ENCODE results near the gene SDF4. TPM values are rescaled to one million over a fixed set of nuclear protein-coding genes. Genes with fewer than 3 reads are reported as not detected.

Gene SDF4
- total RNA-seq, 1 donor from 2014 or later: 175 TPM

DNA sequence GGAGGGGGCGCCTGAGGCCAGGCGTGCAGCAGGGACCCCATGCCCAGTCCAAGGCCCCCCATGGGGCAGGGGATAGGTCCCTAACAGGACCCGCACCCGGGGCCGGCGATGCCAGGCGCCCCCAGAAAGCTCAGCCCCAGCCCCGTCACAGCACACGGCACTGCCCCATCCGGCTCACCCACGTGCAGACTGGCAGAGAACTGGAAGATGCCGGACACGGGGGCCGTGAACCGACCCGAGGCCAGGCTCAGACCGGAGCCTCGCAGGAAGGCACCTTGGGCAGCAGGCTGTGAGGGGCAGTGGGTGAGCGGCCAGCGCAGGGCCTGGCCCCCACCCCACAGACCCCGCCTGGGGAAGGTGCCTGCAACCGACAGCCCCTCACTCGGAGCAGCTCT lies 11.5 kb upstream of the SDF4 start:
- H3K9me3 ChIP-seq (ENCODE audit: insufficient read depth, low read depth, low read length): no peaks in the 10 kb centered on the region
- peaks cover 6% of the 10 kb centered on the region for H4K20me1 ChIP-seq (ENCODE audit: insufficient read depth, low read length)
- Mint-ChIP-seq H3K36me3 (ENCODE audit: low read depth, unreplicated experiment) (no peaks in the 10 kb centered on the region), H3K27ac (ENCODE audit: unreplicated experiment) (no peak overlapping the region), H3K4me3 (ENCODE audit: unreplicated experiment) (no peak overlapping the region), H3K9me3 (ENCODE audit: unreplicated experiment) (no peaks in the 10 kb centered on the region), H3K27me3 (ENCODE audit: low read depth, unreplicated experiment) (no peaks in the 10 kb centered on the region), H3K4me1 (ENCODE audit: low read depth, unreplicated experiment) (no peaks in the 10 kb centered on the region)
- no peak overlapping the region for H2AFZ ChIP-seq (ENCODE audit: low read depth, low read length)
- H3K79me2 ChIP-seq (ENCODE audit: insufficient read depth, low read length): no peaks in the 10 kb centered on the region
- H3K9ac ChIP-seq (ENCODE audit: low read length): no peak overlapping the region
- no peak overlapping the region for H3K27ac ChIP-seq (ENCODE audit: low read depth, low read length)
- H3K27me3 ChIP-seq (ENCODE audit: insufficient read depth, low read length): peaks cover 3% of the 10 kb centered on the region
- FAIRE-seq (no peak), DNase-seq (ENCODE audit: low read depth) (no peak)
- H3K36me3 ChIP-seq (ENCODE audit: insufficient read depth, low read length): no peaks in the 10 kb centered on the region
- no peak overlapping the region for H3K4me3 ChIP-seq (ENCODE audit: insufficient read depth, low read depth, low read length)
- no peak overlapping the region for H3K4me2 ChIP-seq (ENCODE audit: low read length)
- H3K4me1 ChIP-seq (ENCODE audit: insufficient read depth, low read length): no peaks in the 10 kb centered on the region
- no peak for TF ChIP-seq EZH2 (IDR thresholded peaks at IDR 0.05; ENCODE audit: insufficient read depth, low read length)
- TF ChIP-seq, protein P1, sequence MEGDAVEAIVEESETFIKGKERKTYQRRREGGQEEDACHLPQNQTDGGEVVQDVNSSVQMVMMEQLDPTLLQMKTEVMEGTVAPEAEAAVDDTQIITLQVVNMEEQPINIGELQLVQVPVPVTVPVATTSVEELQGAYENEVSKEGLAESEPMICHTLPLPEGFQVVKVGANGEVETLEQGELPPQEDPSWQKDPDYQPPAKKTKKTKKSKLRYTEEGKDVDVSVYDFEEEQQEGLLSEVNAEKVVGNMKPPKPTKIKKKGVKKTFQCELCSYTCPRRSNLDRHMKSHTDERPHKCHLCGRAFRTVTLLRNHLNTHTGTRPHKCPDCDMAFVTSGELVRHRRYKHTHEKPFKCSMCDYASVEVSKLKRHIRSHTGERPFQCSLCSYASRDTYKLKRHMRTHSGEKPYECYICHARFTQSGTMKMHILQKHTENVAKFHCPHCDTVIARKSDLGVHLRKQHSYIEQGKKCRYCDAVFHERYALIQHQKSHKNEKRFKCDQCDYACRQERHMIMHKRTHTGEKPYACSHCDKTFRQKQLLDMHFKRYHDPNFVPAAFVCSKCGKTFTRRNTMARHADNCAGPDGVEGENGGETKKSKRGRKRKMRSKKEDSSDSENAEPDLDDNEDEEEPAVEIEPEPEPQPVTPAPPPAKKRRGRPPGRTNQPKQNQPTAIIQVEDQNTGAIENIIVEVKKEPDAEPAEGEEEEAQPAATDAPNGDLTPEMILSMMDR (IDR thresholded peaks at IDR 0.05; ENCODE audit: insufficient read depth, low read depth, low read length): no peak

DNA sequence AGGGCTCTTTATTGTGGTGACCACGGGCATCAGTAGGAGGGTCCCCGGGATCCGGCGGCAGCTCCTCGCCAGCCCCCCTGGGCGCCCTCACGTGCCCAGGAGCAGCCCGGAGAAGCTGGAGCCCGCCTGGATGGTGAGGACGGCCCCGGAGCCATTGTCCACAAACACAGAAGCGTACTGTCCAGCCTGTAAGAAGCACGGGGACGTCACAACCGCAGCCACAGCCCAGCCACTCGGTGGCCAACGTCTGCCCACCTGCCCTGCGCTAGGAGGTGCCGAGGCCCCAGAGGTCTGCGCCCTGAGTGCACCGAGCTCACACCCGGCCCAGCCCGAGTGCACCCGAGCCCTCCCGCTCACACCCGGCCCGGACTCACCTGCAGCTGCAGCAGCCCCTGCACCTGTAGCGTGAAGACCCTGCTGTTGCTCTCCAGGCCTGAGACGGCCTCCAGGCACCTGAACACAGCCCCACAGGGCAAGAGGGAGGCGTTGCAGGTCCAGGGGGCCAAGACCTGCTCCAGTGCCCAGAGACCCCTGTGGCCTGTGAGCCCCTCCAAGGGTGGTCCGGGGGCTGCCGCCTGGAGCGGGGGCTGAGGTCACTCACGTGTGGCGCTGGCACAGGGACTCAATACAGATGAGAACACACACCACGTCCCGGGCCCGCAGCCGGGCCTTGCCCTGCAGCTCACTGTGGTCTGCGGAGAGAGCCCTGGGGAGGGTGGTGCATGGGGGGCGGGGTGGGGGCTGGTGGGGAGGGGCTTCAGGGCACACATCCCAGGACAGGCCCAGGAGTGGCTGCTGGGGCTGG lies 10.9 kb upstream of the SDF4 start:
- Histone ChIP-seq H3K4me1 (ENCODE audit: insufficient read depth, low read length) (no peaks in the 10 kb centered on the region), H3K27ac (ENCODE audit: low read depth, low read length) (no peak overlapping the region), H3K4me3 (ENCODE audit: insufficient read depth, low read depth, low read length) (no peak overlapping the region), H3K4me2 (ENCODE audit: low read length) (no peak overlapping the region), H3K79me2 (ENCODE audit: insufficient read depth, low read length) (no peaks in the 10 kb centered on the region), H3K9ac (ENCODE audit: low read length) (no peak overlapping the region), H3K36me3 (ENCODE audit: insufficient read depth, low read length) (no peaks in the 10 kb centered on the region), H3K9me3 (ENCODE audit: insufficient read depth, low read depth, low read length) (no peaks in the 10 kb centered on the region), H2AFZ (ENCODE audit: low read depth, low read length) (no peak overlapping the region), H3K27me3 (ENCODE audit: insufficient read depth, low read length) (peaks cover 3% of the 10 kb centered on the region), H4K20me1 (ENCODE audit: insufficient read depth, low read length) (peaks cover 6% of the 10 kb centered on the region)
- Mint-ChIP-seq H3K4me3 (ENCODE audit: unreplicated experiment) (no peak overlapping the region), H3K9me3 (ENCODE audit: unreplicated experiment) (no peaks in the 10 kb centered on the region), H3K27me3 (ENCODE audit: low read depth, unreplicated experiment) (no peaks in the 10 kb centered on the region), H3K36me3 (ENCODE audit: low read depth, unreplicated experiment) (no peaks in the 10 kb centered on the region), H3K4me1 (ENCODE audit: low read depth, unreplicated experiment) (no peaks in the 10 kb centered on the region), H3K27ac (ENCODE audit: unreplicated experiment) (no peak overlapping the region)
- FAIRE-seq (no peak), DNase-seq (ENCODE audit: low read depth) (no peak)
- TF ChIP-seq, protein P1 (IDR thresholded peaks at IDR 0.05; ENCODE audit: insufficient read depth, low read depth, low read length): no peak
- no peak for TF ChIP-seq EZH2 (IDR thresholded peaks at IDR 0.05; ENCODE audit: insufficient read depth, low read length)

DNA sequence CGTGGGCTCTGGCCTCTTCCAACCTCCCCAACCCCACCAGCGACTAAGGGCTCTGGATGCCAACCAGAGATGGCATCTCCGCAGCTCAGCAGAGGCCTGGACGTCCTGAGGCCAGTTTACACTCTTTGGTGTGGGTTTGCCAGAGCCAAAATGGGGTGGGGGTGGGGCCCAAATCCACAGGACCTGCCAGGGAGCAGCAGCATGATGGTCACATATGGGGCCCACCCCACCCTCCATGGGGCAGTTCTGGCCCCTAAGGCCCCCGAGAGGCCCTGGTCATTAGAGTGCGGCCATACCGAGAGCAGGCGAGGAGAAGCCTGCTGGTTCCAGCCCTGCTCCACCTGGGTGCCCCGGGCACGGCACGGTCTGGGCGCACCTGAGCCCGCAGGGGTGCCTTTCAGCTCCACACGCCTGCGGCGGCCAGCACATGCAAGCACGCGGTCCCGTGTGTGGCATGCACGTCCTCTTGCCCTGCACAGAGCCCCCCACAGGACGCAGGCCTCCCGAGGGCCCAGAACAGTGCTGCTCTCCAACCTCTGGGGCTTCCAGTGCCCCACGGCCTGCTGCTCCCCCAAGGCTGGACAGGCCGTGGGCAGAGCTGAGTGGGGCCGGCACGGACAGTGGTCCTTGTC lies 9.9 kb upstream of the SDF4 start:
- Histone ChIP-seq H3K4me2 (ENCODE audit: low read length) (no peak overlapping the region), H3K4me3 (ENCODE audit: insufficient read depth, low read depth, low read length) (no peak overlapping the region), H3K27me3 (ENCODE audit: insufficient read depth, low read length) (no peaks in the 10 kb centered on the region), H3K36me3 (ENCODE audit: insufficient read depth, low read length) (no peaks in the 10 kb centered on the region), H3K4me1 (ENCODE audit: insufficient read depth, low read length) (no peaks in the 10 kb centered on the region), H3K79me2 (ENCODE audit: insufficient read depth, low read length) (no peaks in the 10 kb centered on the region), H3K27ac (ENCODE audit: low read depth, low read length) (no peak overlapping the region), H3K9me3 (ENCODE audit: insufficient read depth, low read depth, low read length) (no peaks in the 10 kb centered on the region), H2AFZ (ENCODE audit: low read depth, low read length) (no peak overlapping the region), H3K9ac (ENCODE audit: low read length) (no peak overlapping the region), H4K20me1 (ENCODE audit: insufficient read depth, low read length) (no peaks in the 10 kb centered on the region)
- Mint-ChIP-seq H3K36me3 (ENCODE audit: low read depth, unreplicated experiment) (no peaks in the 10 kb centered on the region), H3K4me3 (ENCODE audit: unreplicated experiment) (no peak overlapping the region), H3K4me1 (ENCODE audit: low read depth, unreplicated experiment) (no peaks in the 10 kb centered on the region), H3K27me3 (ENCODE audit: low read depth, unreplicated experiment) (no peaks in the 10 kb centered on the region), H3K9me3 (ENCODE audit: unreplicated experiment) (no peaks in the 10 kb centered on the region), H3K27ac (ENCODE audit: unreplicated experiment) (no peak overlapping the region)
- DNase-seq (ENCODE audit: low read depth) (no peak), FAIRE-seq (no peak)
- TF ChIP-seq EZH2 (IDR thresholded peaks at IDR 0.05; ENCODE audit: insufficient read depth, low read length): no peak
- TF ChIP-seq, protein P1 (IDR thresholded peaks at IDR 0.05; ENCODE audit: insufficient read depth, low read depth, low read length): no peak

All from astrocyte (in vitro differentiated cells and primary cell).